ENCODE results near the gene LRMDA.

DNA sequence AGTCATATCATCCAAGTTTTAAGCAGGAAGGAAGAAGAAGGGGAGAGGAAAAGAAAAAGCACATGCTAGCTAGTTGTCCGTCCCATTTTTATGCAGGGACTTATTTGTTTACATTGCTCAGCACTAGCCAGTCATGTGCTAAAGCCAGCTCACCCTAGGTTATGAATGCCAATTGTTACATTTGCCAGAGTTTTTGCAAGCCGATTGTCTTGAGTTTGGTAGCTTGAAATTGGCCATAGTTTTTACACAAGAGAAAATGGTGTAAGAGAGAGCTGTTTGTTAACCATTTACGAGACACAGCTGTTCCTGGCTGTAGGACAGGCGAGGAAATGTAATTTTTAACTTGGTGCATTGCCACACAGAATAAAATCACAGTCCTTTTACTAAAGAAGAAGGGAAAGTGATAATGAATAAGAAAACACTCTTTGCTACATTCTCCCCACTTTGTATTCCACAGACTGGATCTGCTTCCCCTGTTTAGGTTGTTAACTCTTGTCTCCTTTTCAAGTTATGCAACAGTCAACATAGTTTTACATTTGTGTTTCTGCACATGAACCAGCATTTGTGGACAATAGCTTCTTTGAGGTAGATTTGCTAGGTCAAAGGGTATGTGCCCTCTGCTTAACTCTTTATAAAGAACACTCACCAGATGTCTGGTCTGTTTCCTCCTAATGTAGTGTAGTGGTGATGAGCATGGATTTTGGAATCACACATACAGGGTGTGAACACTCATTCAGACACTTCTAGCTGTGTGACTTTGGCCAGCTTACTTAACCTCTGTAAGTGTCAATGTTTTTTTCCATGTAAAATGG lies 357.2 kb downstream of the LRMDA start:
- TF ChIP-seq, protein P1, sequence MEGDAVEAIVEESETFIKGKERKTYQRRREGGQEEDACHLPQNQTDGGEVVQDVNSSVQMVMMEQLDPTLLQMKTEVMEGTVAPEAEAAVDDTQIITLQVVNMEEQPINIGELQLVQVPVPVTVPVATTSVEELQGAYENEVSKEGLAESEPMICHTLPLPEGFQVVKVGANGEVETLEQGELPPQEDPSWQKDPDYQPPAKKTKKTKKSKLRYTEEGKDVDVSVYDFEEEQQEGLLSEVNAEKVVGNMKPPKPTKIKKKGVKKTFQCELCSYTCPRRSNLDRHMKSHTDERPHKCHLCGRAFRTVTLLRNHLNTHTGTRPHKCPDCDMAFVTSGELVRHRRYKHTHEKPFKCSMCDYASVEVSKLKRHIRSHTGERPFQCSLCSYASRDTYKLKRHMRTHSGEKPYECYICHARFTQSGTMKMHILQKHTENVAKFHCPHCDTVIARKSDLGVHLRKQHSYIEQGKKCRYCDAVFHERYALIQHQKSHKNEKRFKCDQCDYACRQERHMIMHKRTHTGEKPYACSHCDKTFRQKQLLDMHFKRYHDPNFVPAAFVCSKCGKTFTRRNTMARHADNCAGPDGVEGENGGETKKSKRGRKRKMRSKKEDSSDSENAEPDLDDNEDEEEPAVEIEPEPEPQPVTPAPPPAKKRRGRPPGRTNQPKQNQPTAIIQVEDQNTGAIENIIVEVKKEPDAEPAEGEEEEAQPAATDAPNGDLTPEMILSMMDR (IDR thresholded peaks at IDR 0.05) = no peak
- no peak for TF ChIP-seq POLR2AphosphoS5 (IDR thresholded peaks at IDR 0.05)
